Mesendoderm (in vitro differentiated cells): ENCODE results near the gene PCDHGA3.
A peak's percentile ranks its signal among the peaks of the same experiment; 100 is the strongest.
"Not testable (repeated sequence)": the region's sequence is repeated elsewhere in the genome, so short reads cannot be mapped to it uniquely, and the experiment has no call there.

Experiments used
- DNase-seq: peaks from one replicate; pipeline ENCODE4 v3.0.0; 2013
- H2AK5ac ChIP-seq: 2 replicates; pipeline ENCODE4 v1.6.1; 2013; ENCODE audit warnings: low read length, inconsistent platforms
- H2BK120ac ChIP-seq: 2 replicates; pipeline ENCODE4 v1.6.1; 2013; ENCODE audit warnings: low read depth, mild to moderate bottlenecking, low read length, moderate library complexity, mixed read lengths
- H2BK15ac ChIP-seq: replicated peaks from 2 replicates; pipeline ENCODE4 v1.6.1; 2013; ENCODE audit warnings: low read depth, mild to moderate bottlenecking, moderate library complexity
- H2BK5ac ChIP-seq: 2 replicates; pipeline ENCODE4 v1.6.1; 2013; ENCODE audit warnings: low read length, inconsistent platforms
- H3K18ac ChIP-seq: 2 replicates; pipeline ENCODE4 v1.6.1; 2013; ENCODE audit warnings: mild to moderate bottlenecking, low read length, mixed read lengths
- H3K23ac ChIP-seq: one replicate; pipeline ENCODE4 v1.6.1; 2013; ENCODE audit warnings: low read length
- H3K27ac ChIP-seq: 2 replicates; pipeline ENCODE4 v1.5.1; 2013; ENCODE audit warnings: low read depth, mild to moderate bottlenecking, inconsistent platforms, low read length, moderate library complexity
- H3K27me3 ChIP-seq: 2 replicates; pipeline ENCODE4 v1.6.1; 2013; ENCODE audit warnings: low read length, control low read depth, mild to moderate bottlenecking, inconsistent platforms; ENCODE audit not compliant: insufficient read depth, poor library complexity
- H3K36me3 ChIP-seq: 2 replicates; pipeline ENCODE4 v1.6.1; 2013; ENCODE audit warnings: low read length, inconsistent platforms; ENCODE audit not compliant: control insufficient read depth, insufficient read depth
- H3K4ac ChIP-seq: one replicate; pipeline ENCODE4 v1.6.1; 2013; ENCODE audit warnings: low read depth, mild to moderate bottlenecking, low read length, moderate library complexity
- H3K4me1 ChIP-seq: 2 replicates; pipeline ENCODE4 v1.6.1; 2013; ENCODE audit warnings: low read depth, low read length, inconsistent platforms; ENCODE audit not compliant: control insufficient read depth
- H3K4me2 ChIP-seq: 2 replicates; pipeline ENCODE4 v1.6.1; 2013; ENCODE audit warnings: low read length
- H3K4me3 ChIP-seq: 2 replicates; pipeline ENCODE4 v1.5.1; 2013; ENCODE audit warnings: mild to moderate bottlenecking, low read length
- H3K56ac ChIP-seq: one replicate; pipeline ENCODE4 v1.6.1; 2013; ENCODE audit warnings: low read length
- H3K79me1 ChIP-seq: 2 replicates; pipeline ENCODE4 v1.6.1; 2013; ENCODE audit warnings: low read length, inconsistent platforms
- H3K79me2 ChIP-seq: 2 replicates; pipeline ENCODE4 v1.6.1; 2013; ENCODE audit warnings: mild to moderate bottlenecking, low read length; ENCODE audit not compliant: control insufficient read depth, insufficient read depth
- H3K9ac ChIP-seq: 2 replicates; pipeline ENCODE4 v1.6.1; 2013; ENCODE audit warnings: low read length, inconsistent platforms
- H4K5ac ChIP-seq: one replicate; pipeline ENCODE4 v1.6.1; 2013; ENCODE audit warnings: low read length
- H4K8ac ChIP-seq: one replicate; pipeline ENCODE4 v1.6.1; 2013; ENCODE audit warnings: low read depth, mild to moderate bottlenecking, control low read depth, low read length, moderate library complexity
- WGBS: extraction: QIAGEN DNeasy Blood & Tissue Kit; methylation state at CpG from one replicate; pipeline ENCODE4 v1.1.7; 2013; ENCODE audit warnings: low lambda C conversion rate, missing lambda C conversion rate; ENCODE audit not compliant: insufficient coverage; ENCODE audit errors: extremely low coverage; 5-methylcytosine and 5-hydroxymethylcytosine counted together

The PCDHGA3 gene

DNA sequence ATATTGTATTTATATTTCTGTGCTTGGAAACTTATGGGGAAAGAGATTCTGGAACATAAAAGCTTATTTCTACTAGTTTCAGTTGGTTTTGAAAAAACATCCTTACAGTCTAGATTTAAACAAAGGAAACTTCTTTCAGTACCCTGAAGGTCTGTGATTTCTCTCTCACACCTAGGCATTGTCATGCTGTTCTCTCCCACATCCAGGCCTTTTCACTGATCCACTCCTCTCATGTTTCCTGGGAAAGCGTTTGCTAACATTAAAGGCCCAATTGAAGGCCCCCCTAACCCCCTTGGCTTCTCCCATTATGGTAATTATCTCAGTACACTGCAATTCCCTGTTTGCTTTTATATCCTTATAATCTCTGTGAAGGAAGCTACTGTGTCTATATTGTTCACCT is 856 bp upstream of the PCDHGA3 start:
- Histone ChIP-seq H3K18ac (no peak overlapping the region), H3K56ac (no peak overlapping the region), H3K79me2 (no peaks in the 10 kb centered on the region), H3K27me3 (no peaks in the 10 kb centered on the region), H3K4ac (no peak overlapping the region), H2BK5ac (no peak overlapping the region), H2BK120ac (no peak overlapping the region), H4K5ac (no peak overlapping the region), H2BK15ac (no peak overlapping the region), H3K4me3 (no peak overlapping the region), H4K8ac (no peak overlapping the region), H3K4me1 (no peaks in the 10 kb centered on the region), H3K27ac (no peak overlapping the region), H3K23ac (no peak overlapping the region), H2AK5ac (no peak overlapping the region), H3K36me3 (no peaks in the 10 kb centered on the region), H3K79me1 (no peaks in the 10 kb centered on the region), H3K4me2 (no peak overlapping the region), H3K9ac (no peak overlapping the region)
- no peak for DNase-seq
- WGBS: no CpG with 5 or more reads among the region's 1 CpG

DNA sequence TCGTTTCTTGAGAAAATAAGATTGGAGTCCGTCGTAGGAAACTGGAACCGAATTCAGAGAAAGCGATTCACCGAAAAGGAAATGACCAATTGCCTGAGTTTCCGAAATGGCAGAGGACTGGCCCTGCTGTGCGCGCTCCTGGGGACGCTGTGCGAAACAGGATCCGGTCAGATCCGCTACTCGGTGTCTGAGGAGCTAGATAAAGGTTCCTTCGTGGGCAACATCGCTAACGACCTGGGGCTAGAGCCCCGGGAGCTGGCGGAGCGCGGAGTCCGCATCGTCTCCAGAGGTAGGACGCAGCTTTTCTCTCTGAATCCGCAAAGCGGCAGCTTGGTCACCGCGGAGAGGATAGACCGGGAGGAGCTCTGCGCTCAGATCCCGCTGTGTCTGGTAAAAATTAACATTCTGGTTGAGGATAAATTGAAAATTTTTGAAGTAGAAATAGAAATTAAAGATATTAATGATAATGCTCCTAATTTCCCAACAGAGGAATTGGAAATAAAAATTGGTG is 379 bp downstream of the PCDHGA3 start:
- Histone ChIP-seq H3K18ac (no peak overlapping the region), H4K8ac (no peak overlapping the region), H3K4me3 (no peak overlapping the region), H2AK5ac (no peak overlapping the region), H3K79me1 (no peaks in the 10 kb centered on the region), H3K27ac (no peak overlapping the region), H2BK120ac (no peak overlapping the region), H3K56ac (no peak overlapping the region), H3K79me2 (no peaks in the 10 kb centered on the region), H2BK5ac (no peak overlapping the region), H3K4me2 (no peak overlapping the region), H3K36me3 (no peaks in the 10 kb centered on the region), H3K27me3 (no peaks in the 10 kb centered on the region), H4K5ac (no peak overlapping the region), H3K23ac (no peak overlapping the region), H3K9ac (no peak overlapping the region), H3K4me1 (no peaks in the 10 kb centered on the region), H3K4ac (no peak overlapping the region), H2BK15ac (no peak overlapping the region)
- no peak for DNase-seq
- WGBS: no CpG with 5 or more reads among the region's 31 CpGs

DNA sequence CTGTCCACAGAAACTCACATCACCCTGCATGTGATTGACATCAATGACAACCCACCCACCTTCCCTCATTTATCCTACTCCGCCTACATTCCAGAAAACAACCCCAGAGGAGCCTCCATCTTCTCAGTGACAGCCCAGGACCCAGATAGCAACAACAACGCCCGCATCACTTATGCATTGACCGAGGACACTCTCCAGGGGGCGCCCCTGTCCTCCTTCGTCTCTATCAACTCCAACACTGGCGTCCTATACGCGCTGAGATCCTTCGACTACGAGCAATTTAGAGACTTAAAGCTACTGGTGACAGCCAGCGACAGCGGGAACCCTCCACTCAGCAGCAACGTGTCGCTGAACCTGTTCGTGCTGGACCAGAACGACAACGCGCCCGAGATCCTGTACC is 1.7 kb downstream of the PCDHGA3 start:
- Histone ChIP-seq H3K4me1 (no peaks in the 10 kb centered on the region), H2BK5ac (no peak overlapping the region), H2AK5ac (no peak overlapping the region), H4K5ac (no peak overlapping the region), H3K79me2 (no peaks in the 10 kb centered on the region), H3K9ac (no peak overlapping the region), H3K36me3 (no peaks in the 10 kb centered on the region), H4K8ac (no peak overlapping the region), H3K4me3 (no peak overlapping the region), H3K18ac (no peak overlapping the region), H3K79me1 (no peaks in the 10 kb centered on the region), H3K23ac (no peak overlapping the region), H3K4me2 (no peak overlapping the region), H2BK15ac (no peak overlapping the region), H3K27ac (no peak overlapping the region), H2BK120ac (no peak overlapping the region), H3K4ac (no peak overlapping the region), H3K56ac (no peak overlapping the region), H3K27me3 (no peaks in the 10 kb centered on the region)
- WGBS: no CpG with 5 or more reads among the region's 20 CpGs
- no peak for DNase-seq

DNA sequence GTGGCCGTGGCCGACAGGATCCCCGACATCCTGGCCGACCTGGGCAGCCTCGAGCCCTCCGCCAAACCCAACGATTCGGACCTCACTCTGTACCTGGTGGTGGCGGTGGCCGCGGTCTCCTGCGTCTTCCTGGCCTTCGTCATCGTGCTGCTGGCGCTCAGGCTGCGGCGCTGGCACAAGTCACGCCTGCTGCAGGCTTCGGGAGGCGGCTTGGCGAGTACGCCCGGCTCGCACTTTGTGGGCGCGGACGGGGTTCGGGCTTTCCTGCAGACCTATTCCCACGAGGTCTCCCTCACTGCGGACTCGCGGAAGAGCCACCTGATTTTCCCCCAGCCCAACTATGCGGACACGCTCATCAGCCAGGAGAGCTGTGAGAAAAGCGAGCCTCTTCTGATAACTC is 2.4 kb downstream of the PCDHGA3 start:
- H3K79me2 ChIP-seq, H3K4me3 ChIP-seq, H4K5ac ChIP-seq, H3K27me3 ChIP-seq, H3K27ac ChIP-seq, H3K36me3 ChIP-seq, H3K79me1 ChIP-seq, H2AK5ac ChIP-seq, H3K56ac ChIP-seq, H3K4me2 ChIP-seq, H3K23ac ChIP-seq, H2BK120ac ChIP-seq, H4K8ac ChIP-seq, H3K18ac ChIP-seq, H3K4ac ChIP-seq, H3K9ac ChIP-seq, H2BK15ac ChIP-seq, DNase-seq, H3K4me1 ChIP-seq, H2BK5ac ChIP-seq: not testable (repeated sequence)
- no CpG with 5 or more reads among the region's 35 CpGs for WGBS

DNA sequence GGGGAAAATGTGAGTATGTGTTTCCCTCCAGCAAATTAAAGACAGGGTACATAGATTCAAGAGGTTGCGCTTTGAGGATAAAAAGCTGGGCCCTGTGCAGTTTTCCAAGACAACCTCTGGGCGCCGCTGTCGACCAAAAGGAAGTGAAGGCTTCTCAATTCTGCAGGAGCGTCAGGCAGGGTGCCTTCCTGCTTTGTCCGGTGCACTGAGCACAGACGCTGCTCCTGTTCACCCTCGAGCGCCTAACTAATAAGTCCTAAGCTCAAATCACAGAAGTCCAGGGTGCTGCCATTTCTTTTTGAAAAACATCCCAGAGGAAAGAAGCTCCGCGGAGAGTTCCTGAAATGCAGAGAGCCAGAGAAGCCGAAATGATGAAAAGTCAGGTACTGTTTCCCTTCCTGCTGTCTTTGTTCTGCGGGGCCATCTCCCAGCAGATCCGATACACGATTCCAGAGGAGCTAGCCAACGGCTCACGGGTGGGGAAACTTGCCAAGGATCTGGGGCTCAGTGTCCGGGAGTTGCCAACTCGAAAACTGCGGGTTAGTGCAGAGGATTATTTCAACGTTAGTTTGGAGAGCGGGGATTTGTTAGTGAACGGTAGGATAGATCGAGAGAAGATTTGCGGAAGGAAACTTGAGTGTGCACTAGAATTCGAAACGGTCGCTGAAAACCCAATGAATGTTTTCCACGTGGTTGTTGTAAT is 6.4 kb downstream of the PCDHGA3 start, which contains the start of gene PCDHGB1:
Gene PCDHGB1 (plus strand): TSS at position 183 of the 703 bp plus-strand sequence. CDS start 162 bp downstream, at position 345.
- Histone ChIP-seq H3K9ac (no peak within 1 kb of the TSS), H3K79me2 (no peaks in the 10 kb centered on the region), H2AK5ac (no peak within 1 kb of the TSS), H3K18ac (no peak within 1 kb of the TSS), H2BK120ac (no peak within 1 kb of the TSS), H4K5ac (no peak within 1 kb of the TSS), H3K4ac (no peak within 1 kb of the TSS), H2BK15ac (no peak within 1 kb of the TSS), H3K27ac (no peak within 1 kb of the TSS), H3K4me3 (no peak within 1 kb of the TSS), H3K4me1 (no peaks in the 10 kb centered on the region), H3K23ac (no peak within 1 kb of the TSS), H2BK5ac (no peak within 1 kb of the TSS), H3K4me2 (no peak within 1 kb of the TSS), H3K27me3 (no peaks in the 10 kb centered on the region), H3K79me1 (no peaks in the 10 kb centered on the region), H3K56ac (peak within 1 kb of the TSS; percentile 17), H3K36me3 (no peaks in the 10 kb centered on the region), H4K8ac (no peak within 1 kb of the TSS)
- peak; percentile 85 for DNase-seq
- WGBS: 100% methylated on average over 6 of the region's 29 CpGs

DNA sequence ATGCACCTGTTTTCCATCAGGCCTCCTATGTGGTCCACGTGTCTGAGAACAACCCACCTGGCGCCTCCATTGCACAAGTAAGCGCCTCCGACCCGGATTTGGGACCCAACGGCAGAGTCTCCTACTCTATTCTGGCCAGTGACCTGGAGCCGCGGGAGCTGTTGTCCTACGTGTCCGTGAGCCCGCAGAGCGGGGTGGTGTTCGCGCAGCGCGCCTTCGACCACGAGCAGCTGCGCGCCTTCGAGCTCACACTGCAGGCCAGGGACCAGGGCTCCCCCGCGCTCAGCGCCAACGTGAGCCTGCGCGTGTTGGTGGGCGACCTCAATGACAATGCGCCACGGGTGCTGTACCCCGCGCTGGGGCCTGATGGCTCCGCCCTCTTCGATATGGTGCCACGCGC is 8.0 kb downstream of the PCDHGA3 start:
- Histone ChIP-seq H2BK15ac (no peak overlapping the region), H3K79me2 (no peaks in the 10 kb centered on the region), H3K79me1 (no peaks in the 10 kb centered on the region)

More for the DNA sequence above, 8.0 kb downstream of the PCDHGA3 start:
- no peak overlapping the region for H3K4ac ChIP-seq
- H3K4me3 ChIP-seq: no peak overlapping the region
- H3K4me2 ChIP-seq: no peak overlapping the region
- no peak overlapping the region for H4K8ac ChIP-seq
- no peaks in the 10 kb centered on the region for H3K36me3 ChIP-seq
- no peak overlapping the region for H3K9ac ChIP-seq
- H3K23ac ChIP-seq: no peak overlapping the region
- no peaks in the 10 kb centered on the region for H3K4me1 ChIP-seq
- no CpG with 5 or more reads among the region's 36 CpGs for WGBS
- no peak overlapping the region for H3K27ac ChIP-seq
- H2AK5ac ChIP-seq: no peak overlapping the region
- H4K5ac ChIP-seq: no peak overlapping the region
- H3K18ac ChIP-seq: no peak overlapping the region
- H3K27me3 ChIP-seq: no peaks in the 10 kb centered on the region
- H3K56ac ChIP-seq: no peak overlapping the region
- no peak overlapping the region for H2BK120ac ChIP-seq
- no peak for DNase-seq
- no peak overlapping the region for H2BK5ac ChIP-seq
